Measurements from ENCODE around the gene PRRC2B. TPM values are rescaled to one million over a fixed set of nuclear protein-coding genes. Genes with fewer than 3 reads are reported as not detected.

Gene PRRC2B
- total and polyA plus RNA-seq, 2 of the 13 experiments (the other 11 are each of a cell fraction or from before 2014, with no cell fraction given), result 20.8 to 37.4 TPM

- no peak for TF ChIP-seq PAF1 (CRISPR knock-in tag; IDR thresholded peaks at IDR 0.05)
- no peak for TF ChIP-seq CAMTA2 (CRISPR knock-in tag; IDR thresholded peaks at IDR 0.05; ENCODE audit: borderline replicate concordance)
These were observed 123.9 kb downstream of the PRRC2B start (continued) for GRCh38 chr9:131517761-131518190.

- ATAC-seq, result no peak
- Histone ChIP-seq H3K4me3 (replicated peaks in 1 of 3; ENCODE audit: insufficient read depth in 1 of 3, low read depth in 2 of 3, low read length in 3 of 3) (no peak overlapping the region), H3K79me2 (ENCODE audit: insufficient read depth, low read length) (no peaks in the 10 kb centered on the region), H3K9me3 (ENCODE audit: low read length) (no peaks in the 10 kb centered on the region), H3K9ac (ENCODE audit: insufficient read depth, low read depth, low read length) (no peak overlapping the region), H3K4me1 (ENCODE audit: insufficient read depth, low read length) (no peaks in the 10 kb centered on the region), H3K4me2 (ENCODE audit: low read depth, low read length) (no peak overlapping the region), H4K20me1 (ENCODE audit: insufficient read depth, low read length) (no peaks in the 10 kb centered on the region), H3K27me3 (ENCODE audit: control insufficient read depth in 1 of 2, insufficient read depth in 2 of 2, low read length in 2 of 2) (no peaks in the 10 kb centered on the region), H3K36me3 (replicated peaks in 1 of 2; ENCODE audit: control insufficient read depth in 1 of 2, insufficient read depth in 2 of 2, low read length in 2 of 2) (peaks cover 23 to 55% of the 10 kb centered on the region in 2 experiments), H2AFZ (ENCODE audit: low read length) (no peak overlapping the region), H3K27ac (ENCODE audit: extremely low read length, insufficient read depth, low read length) (no peak overlapping the region)
- 94% methylated on average over 13 of the region's 20 CpGs for WGBS (ENCODE audit: low lambda C conversion rate)
- FAIRE-seq, result no peak
- BruUV-seq (replicated peaks), result no TSS peak
- no peak for DNase-seq (ENCODE audit: low spot score)
- POLR2A ChIA-PET, result no interaction called here
- CTCF ChIA-PET (ENCODE audit: low intra/inter-chr PET ratio, low total read pairs), result no interaction called here
- in situ Hi-C loops (cut with HindIII; ENCODE audit: extremely low pct_ligation_motif_present, low pct_unique_long_range_greater_than_20kb) (no loop called here), intact Hi-C loops (cut with micrococcal nuclease; ENCODE audit: unreplicated experiment) (no loop called here)
- no peak for TF ChIP-seq MAFK (conservative IDR thresholded peaks at IDR 0.05 in 1 of 2, IDR thresholded peaks at IDR 0.05 in 1 of 2; ENCODE audit: low read length in 2 of 2)
- no peak for TF ChIP-seq ATF7-NPFF (CRISPR knock-in tag; IDR thresholded peaks at IDR 0.05; ENCODE audit: low read depth)
- no peak for TF ChIP-seq ZNF619 (CRISPR knock-in tag; IDR thresholded peaks at IDR 0.05)
- TF ChIP-seq FOXP4 (CRISPR knock-in tag; IDR thresholded peaks at IDR 0.05), result no peak
- no peak for TF ChIP-seq ZNF878 (CRISPR knock-in tag; IDR thresholded peaks at IDR 0.05)
- TF ChIP-seq BHLHE40 (IDR thresholded peaks at IDR 0.05; ENCODE audit: low read length), result no peak
- TF ChIP-seq IKZF5 (CRISPR knock-in tag; IDR thresholded peaks at IDR 0.05), result no peak
- no peak for TF ChIP-seq ZNF609 (CRISPR knock-in tag; IDR thresholded peaks at IDR 0.05; ENCODE audit: borderline replicate concordance)
- no peak for TF ChIP-seq RELA (CRISPR knock-in tag; IDR thresholded peaks at IDR 0.05)
- no peak for TF ChIP-seq ZSCAN25 (CRISPR knock-in tag; IDR thresholded peaks at IDR 0.05)
- no peak for TF ChIP-seq ELK4 (CRISPR knock-in tag; IDR thresholded peaks at IDR 0.05; ENCODE audit: borderline replicate concordance)
These were observed 124.7 kb downstream of the PRRC2B start for GRCh38 chr9:131518553-131518952.
